Fibroblast of villous mesenchyme (primary cell): ENCODE results near the gene ELP1. TPM values are rescaled to one million over a fixed set of nuclear protein-coding genes. Genes with fewer than 3 reads are reported as not detected.
"Not testable (repeated sequence)": the region's sequence is repeated elsewhere in the genome, so short reads cannot be mapped to it uniquely, and the experiment has no call there.

ENCODE experiments used
- DNase-seq: peaks from one replicate; pipeline ENCODE4 v3.0.0-alpha.2; 2010; ENCODE audit warnings: low read depth
- H3K4me3 ChIP-seq: 2 replicates; pipeline ENCODE4 v1.5.1; 2011; ENCODE audit warnings: low read depth, mild to moderate bottlenecking, low read length
- CTCF ChIP-seq: IDR thresholded peaks from 2 replicates; pipeline ENCODE4 v1.5.1; 2012; ENCODE audit warnings: low read depth, mild to moderate bottlenecking, low read length; ENCODE audit not compliant: insufficient read depth
- total RNA-seq: library from RNA; depleted of rRNA; stranded (reverse); fragments of >200 nt; gene quantifications from 2 replicates; pipeline ENCODE4 v1.2.3, GENCODE V29; 2012

The ELP1 gene
- total RNA-seq, 1 donor: 44.0 TPM

GRCh38 chr9:108911820-108912219 lies 22.1 kb downstream of the ELP1 start:
- DNase-seq: no peak
- TF ChIP-seq CTCF: no peak
- H3K4me3 ChIP-seq: no peak overlapping the region

- no peak for DNase-seq
- no peak overlapping the region for H3K4me3 ChIP-seq
- no peak for TF ChIP-seq CTCF
Measured at GRCh38 chr9:108910914-108911313, 23.0 kb downstream of the ELP1 start.

GRCh38 chr9:108910402-108910801 lies 23.5 kb downstream of the ELP1 start:
- DNase-seq: no peak
- TF ChIP-seq CTCF: no peak
- no peak overlapping the region for H3K4me3 ChIP-seq

- H3K4me3 ChIP-seq: no peak overlapping the region
- no peak for TF ChIP-seq CTCF
- no peak for DNase-seq
Measured at GRCh38 chr9:108905494-108905893, 28.4 kb downstream of the ELP1 start.

DNA sequence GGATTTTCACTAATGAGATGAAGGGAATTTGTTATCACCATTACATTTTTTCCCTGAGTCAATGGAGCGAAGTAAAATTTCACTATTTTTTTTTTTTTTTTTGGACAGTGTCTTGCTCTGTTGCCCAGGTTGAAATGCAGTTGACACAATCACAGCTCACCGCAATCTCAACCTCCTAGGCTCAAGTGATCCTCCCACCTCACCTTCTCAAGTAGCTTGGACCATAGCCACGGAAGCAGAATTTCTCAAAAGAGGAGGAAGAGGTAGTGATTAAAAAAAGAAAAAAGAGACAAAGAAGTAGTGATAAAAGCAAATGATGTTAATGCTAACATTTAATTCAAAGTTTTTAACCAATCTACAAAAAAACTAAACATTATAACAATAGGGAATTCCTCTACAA lies 29.8 kb downstream of the ELP1 start:
- TF ChIP-seq CTCF: no peak
- no peak overlapping the region for H3K4me3 ChIP-seq
- DNase-seq: no peak

GRCh38 chr9:108903420-108904103 lies 30.4 kb downstream of the ELP1 start:
- no peak for TF ChIP-seq CTCF
- DNase-seq: peak; percentile 23
- no peak overlapping the region for H3K4me3 ChIP-seq

- no peak overlapping the region for H3K4me3 ChIP-seq
- DNase-seq: no peak
- TF ChIP-seq CTCF: no peak
Measured at GRCh38 chr9:108900176-108900575, 33.7 kb downstream of the ELP1 start.

- not testable (repeated sequence) for DNase-seq, H3K4me3 ChIP-seq
Measured at GRCh38 chr9:108899023-108899695, 34.8 kb downstream of the ELP1 start.
